Measurements from ENCODE around the gene GAS6. TPM values are rescaled to one million over a fixed set of nuclear protein-coding genes. Genes with fewer than 3 reads are reported as not detected.
"Not testable (repeated sequence)": the region's sequence is repeated elsewhere in the genome, so short reads cannot be mapped to it uniquely, and the experiment has no call there.

Gene GAS6
- 1.4 and 1.5 TPM in 2 replicates for total RNA-seq

GRCh38 chr13:113863524-113864272 is at the start of gene GAS6:
Gene GAS6, minus strand, starts transcription at chr13:113864076. Its CDS starts 156 bp downstream, at chr13:113863920.
- intact Hi-C loops (cut with micrococcal nuclease): no loop called here

- intact Hi-C loops (cut with micrococcal nuclease): not testable (repeated sequence)
Measured at GRCh38 chr13:113913408-113913807, 49.5 kb upstream of the GAS6 start.

GRCh38 chr13:113912596-113912995 is 48.7 kb upstream of the GAS6 start:
- intact Hi-C loops (cut with micrococcal nuclease): no loop called here

GRCh38 chr13:113907635-113908617 is 44.0 kb upstream of the GAS6 start:
- intact Hi-C loops (cut with micrococcal nuclease): no loop called here

- intact Hi-C loops (cut with micrococcal nuclease): no loop called here
Measured at GRCh38 chr13:113906571-113906970, 42.7 kb upstream of the GAS6 start.

GRCh38 chr13:113905942-113906341 is 42.1 kb upstream of the GAS6 start:
- intact Hi-C loops (cut with micrococcal nuclease): no loop called here

GRCh38 chr13:113905018-113905417 is 41.1 kb upstream of the GAS6 start:
- intact Hi-C loops (cut with micrococcal nuclease): no loop called here

- intact Hi-C loops (cut with micrococcal nuclease): no loop called here
Measured at GRCh38 chr13:113904411-113904810, 40.5 kb upstream of the GAS6 start.

- intact Hi-C loops (cut with micrococcal nuclease): no loop called here
Measured at GRCh38 chr13:113903912-113904311, 40.0 kb upstream of the GAS6 start.

- intact Hi-C loops (cut with micrococcal nuclease): no loop called here
Measured at GRCh38 chr13:113902986-113903775, 39.3 kb upstream of the GAS6 start.

GRCh38 chr13:113902481-113902880 is 38.6 kb upstream of the GAS6 start:
- intact Hi-C loops (cut with micrococcal nuclease): no loop called here

GRCh38 chr13:113901642-113902041 is 37.8 kb upstream of the GAS6 start:
- intact Hi-C loops (cut with micrococcal nuclease): no loop called here

GRCh38 chr13:113901231-113901630 is 37.4 kb upstream of the GAS6 start:
- intact Hi-C loops (cut with micrococcal nuclease): no loop called here

- intact Hi-C loops (cut with micrococcal nuclease): no loop called here
Measured at GRCh38 chr13:113900646-113901045, 36.8 kb upstream of the GAS6 start.

GRCh38 chr13:113898391-113898790 is 34.5 kb upstream of the GAS6 start:
- intact Hi-C loops (cut with micrococcal nuclease): no loop called here

GRCh38 chr13:113897966-113898365 is 34.1 kb upstream of the GAS6 start:
- intact Hi-C loops (cut with micrococcal nuclease): no loop called here

- intact Hi-C loops (cut with micrococcal nuclease): no loop called here
Measured at GRCh38 chr13:113897161-113897560, 33.3 kb upstream of the GAS6 start.

- intact Hi-C loops (cut with micrococcal nuclease): no loop called here
Measured at GRCh38 chr13:113895436-113895835, 31.6 kb upstream of the GAS6 start.

GRCh38 chr13:113890774-113891480 is 27.1 kb upstream of the GAS6 start:
- intact Hi-C loops (cut with micrococcal nuclease): no loop called here

GRCh38 chr13:113889467-113889866 is 25.6 kb upstream of the GAS6 start:
- intact Hi-C loops (cut with micrococcal nuclease): no loop called here

All from T-helper 2 cell treated with Interferon-gamma antibody and Interleukin-4, amounts not matched to agents 100 ng/mL and 5 ng/mL, for 36 hours (primary cell).